ENCODE measurements around the gene CDR2.
A peak's percentile ranks its signal among the peaks of the same experiment; 100 is the strongest.
"Not testable (repeated sequence)": the region's sequence is repeated elsewhere in the genome, so short reads cannot be mapped to it uniquely, and the experiment has no call there.

The CDR2 gene

DNA sequence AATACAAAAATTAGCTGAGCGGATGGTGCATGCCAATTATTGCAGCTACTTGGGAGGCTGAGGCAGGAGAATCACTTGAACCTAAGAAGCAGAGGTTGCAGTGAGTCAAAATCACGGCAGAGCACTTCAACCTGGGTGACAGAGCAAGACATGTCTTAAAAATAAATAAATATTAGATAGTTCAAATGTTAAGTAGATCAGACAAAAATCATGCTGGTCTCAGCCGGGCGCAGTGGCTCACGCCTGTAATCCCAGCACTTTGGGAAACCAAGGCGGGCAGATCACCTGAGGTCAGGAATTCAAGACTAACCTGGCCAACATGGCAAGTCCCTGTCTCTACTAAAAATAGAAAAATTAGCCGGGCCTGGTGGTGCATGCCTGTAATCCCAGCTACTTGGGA is 73.0 kb downstream of the CDR2 start:
- not testable (repeated sequence) for DNase-seq

DNA sequence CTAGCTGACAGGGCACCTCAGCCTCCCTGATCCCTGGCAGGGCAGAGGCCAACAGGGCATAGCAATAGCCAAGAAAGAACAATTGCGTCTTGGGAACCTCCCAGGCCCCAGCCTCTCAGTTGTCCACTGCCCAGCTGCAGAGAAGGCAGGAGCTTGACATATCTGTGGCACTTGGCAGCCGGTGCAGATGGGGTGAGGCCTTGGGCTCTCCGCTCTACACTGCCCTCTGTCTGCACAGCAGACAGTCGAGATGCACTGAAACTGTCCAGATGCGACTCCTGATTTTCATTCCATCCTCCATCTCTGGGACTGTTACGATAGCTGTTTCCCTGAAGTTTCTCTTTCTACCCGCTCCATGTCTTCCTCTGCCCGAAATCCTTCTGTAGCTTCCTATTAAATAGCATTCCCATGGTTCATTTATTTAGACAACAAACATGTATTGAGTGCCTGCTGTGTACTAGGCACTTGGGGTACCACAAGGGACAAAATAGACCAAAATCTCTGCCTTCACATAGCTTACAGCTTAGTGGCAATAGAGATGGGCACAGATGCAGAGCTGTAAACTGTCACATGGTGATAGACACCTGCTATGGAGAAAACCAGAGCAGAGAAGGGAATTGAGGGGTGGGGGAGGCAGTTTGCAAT is 73.9 kb downstream of the CDR2 start:
- DNase-seq, result peak; percentile 61

DNA sequence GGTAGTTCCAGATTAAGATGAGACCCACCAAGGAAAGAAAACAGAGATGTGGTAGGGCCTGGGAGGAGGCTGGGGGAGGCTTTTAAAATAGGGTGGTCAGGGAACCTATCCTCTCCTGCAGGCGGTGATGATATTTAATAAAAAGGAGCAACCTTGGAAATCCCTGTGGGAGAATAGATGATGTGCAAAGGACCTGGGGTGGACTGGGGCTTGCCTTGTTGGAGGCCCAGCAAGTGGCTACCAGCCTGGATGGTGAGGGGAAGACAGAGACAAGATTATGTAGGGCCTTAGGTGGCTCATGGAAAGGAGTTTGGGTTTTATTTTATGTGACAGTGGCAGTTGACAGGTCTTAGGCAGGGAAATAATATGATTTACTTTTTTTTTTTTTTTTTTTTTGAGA is 75.4 kb downstream of the CDR2 start:
- no peak for DNase-seq

DNA sequence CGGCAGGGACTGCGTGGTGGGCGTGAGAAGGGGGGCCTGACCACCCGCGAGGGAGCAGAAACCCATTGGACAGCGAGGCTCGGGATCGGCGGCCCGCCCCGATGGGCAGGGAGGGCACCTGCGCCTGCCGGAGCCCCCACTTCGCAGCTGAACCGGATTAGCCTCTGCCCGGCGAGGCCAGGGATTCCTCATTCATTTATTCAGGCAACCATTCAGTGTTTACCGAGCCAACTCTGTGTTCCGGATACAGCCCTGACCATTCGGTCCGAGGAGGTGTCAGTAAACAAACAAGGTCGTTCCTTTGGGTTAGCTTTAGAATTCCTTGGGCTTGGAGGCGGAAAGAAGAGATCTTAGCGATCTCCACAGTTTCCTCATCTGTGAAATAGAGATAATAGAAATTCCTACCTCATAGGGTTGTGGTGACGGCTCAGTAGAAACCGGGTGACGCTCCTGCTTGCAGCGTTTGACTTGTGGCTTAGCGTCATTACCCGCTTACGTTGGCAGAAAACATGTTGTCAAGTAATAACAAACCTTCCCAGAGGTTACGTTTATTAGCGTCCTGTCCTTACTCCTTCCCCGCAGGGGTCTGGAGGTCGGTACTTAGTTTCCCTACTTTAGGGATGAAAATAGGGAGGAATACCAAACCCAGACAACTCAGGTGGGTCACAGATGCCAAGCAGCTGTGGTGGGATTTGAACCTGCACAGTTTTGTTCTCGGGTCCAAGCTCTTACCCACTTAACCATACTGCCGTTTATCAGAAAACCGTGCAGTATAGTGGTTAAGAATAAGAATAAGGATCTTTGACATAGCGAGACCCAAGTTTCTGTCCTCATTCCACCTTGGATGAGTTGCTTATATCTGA is 76.3 kb downstream of the CDR2 start:
- DNase-seq, result peak; percentile 98

DNA sequence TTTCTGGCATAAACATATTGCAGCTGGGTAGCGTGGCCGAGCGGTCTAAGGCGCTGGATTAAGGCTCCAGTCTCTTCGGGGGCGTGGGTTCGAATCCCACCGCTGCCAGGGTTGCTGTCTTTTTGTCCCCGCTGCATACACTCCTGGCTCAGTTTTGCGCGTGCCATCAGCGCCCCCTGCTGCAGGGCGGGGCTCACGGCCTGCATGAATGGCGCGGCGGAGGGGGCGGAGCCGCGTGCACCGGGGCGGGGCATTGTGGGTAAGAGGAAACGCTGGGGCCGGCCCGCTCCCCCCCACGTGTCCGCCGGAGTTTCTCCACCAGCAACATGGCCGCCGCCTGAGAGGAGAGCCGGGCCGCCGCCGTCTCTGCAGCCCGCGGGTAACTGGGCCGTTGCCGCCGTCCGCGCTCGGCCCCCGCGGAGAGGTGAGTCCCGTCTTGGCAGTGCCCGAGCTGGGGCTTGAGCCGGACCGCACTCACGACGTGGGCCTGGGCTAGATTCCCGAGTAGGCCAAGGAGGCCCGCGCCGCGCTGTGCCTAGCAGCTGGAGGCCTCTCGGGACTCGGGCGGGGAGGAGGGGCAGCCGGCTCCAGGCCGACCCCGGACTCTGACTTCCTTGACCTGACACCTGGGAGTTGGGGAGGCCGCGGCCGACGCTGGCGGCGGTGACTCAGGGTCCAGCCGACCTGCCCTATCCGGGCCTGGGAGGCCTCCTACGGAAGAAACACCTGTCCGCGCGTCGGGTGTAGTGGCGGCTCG is 77.1 kb downstream of the CDR2 start, which contains the start of gene POLR3E:
POLR3E (plus strand) TSS at position 296 of the 757 bp plus-strand sequence. CDS start 5,560 bp downstream, outside the sequence.
- DNase-seq, result peak; percentile 98

DNA sequence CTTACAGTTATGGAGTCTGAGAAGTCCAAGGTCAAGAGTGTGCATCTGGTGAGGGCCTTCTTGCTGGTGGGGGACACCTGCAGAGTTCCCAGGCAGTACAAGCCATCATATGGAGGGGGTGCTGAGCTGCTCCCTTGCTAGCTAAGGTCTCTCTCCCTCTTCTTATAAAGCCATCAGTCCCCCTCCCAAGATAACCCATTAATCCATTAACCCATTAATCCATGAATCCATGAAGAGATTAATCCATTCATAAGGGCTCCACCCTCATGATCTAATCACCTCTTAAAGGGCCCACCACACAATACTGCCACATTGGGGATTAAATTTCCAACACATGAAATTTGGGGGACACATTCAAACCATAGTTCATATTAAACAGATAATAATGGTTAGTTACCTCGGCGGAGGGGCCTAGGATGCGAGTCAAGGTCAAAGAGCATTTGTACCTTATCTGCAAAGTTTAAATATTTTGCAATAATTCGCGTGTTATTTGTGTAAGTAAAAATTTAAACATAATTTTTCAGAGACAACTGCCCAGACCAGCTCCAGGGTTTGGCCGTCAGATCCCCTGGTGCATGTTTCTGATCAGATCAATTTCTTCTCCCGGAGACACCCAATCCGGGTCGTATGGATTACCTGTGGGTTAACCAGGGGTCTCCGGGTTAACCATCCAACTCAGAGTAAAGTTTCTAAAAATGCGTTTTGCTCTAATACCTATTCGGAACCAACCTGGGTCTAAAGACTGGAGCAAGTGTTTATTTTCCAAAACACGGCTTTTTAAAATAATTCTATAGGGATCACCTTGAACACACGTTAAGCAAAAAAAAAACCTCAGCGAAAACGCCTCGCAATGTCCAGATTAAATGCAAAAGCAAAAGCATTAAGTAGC is 78.0 kb downstream of the CDR2 start:
- no peak for DNase-seq
